HepG2 (cell line): ENCODE data around the gene EBP. TPM values are rescaled to one million over a fixed set of nuclear protein-coding genes. Genes with fewer than 3 reads are reported as not detected.

Experiments used
- CAMTA2 ChIP-seq: sonication (generic); formaldehyde crosslinking; IDR thresholded peaks from 2 replicates; pipeline ENCODE4 v1.4.0; 2020; ENCODE audit warnings: mild to moderate bottlenecking, missing genetic modification reagents, borderline replicate concordance
- ELF1 ChIP-seq: sonication (generic); formaldehyde crosslinking; IDR thresholded peaks from 2 replicates; pipeline ENCODE4 v1.4.0; 2020; ENCODE audit warnings: missing genetic modification reagents
- FLYWCH1 ChIP-seq: sonication (generic); formaldehyde crosslinking; IDR thresholded peaks from 2 replicates; pipeline ENCODE4 v1.8.1; 2023; ENCODE audit warnings: mild to moderate bottlenecking, missing genetic modification reagents
- HES4 ChIP-seq: sonication (generic); formaldehyde crosslinking; IDR thresholded peaks from 2 replicates; pipeline ENCODE4 v1.9.0; 2021; ENCODE audit warnings: mild to moderate bottlenecking, missing genetic modification reagents, borderline replicate concordance
- KLF12 ChIP-seq: sonication (generic); formaldehyde crosslinking; IDR thresholded peaks from 2 replicates; pipeline ENCODE4 v1.4.0; 2020; ENCODE audit warnings: missing genetic modification reagents, borderline replicate concordance
- KLF16 ChIP-seq, 2 experiments: sonication (generic) in 1 of 2; formaldehyde crosslinking in 1 of 2; IDR thresholded peaks; 2 replicates each; pipeline versions ENCODE4 v1.6.1 to v1.8.0; 2016 to 2023; ENCODE audit warnings: missing genetic modification reagents in 2 of 2, missing compliant biosample characterization in 1 of 2
- MNT ChIP-seq: fragments of 450-650 bp; IDR thresholded peaks from 2 replicates; pipeline ENCODE4 v1.6.1; 2016
- MTF1 ChIP-seq: sonication (generic); formaldehyde crosslinking; IDR thresholded peaks from 2 replicates; pipeline ENCODE4 v1.5.0; 2020; ENCODE audit warnings: missing genetic modification reagents
- ZBTB7B ChIP-seq: sonication (generic); formaldehyde crosslinking; IDR thresholded peaks from 2 replicates; pipeline ENCODE4 v1.4.0; 2020; ENCODE audit warnings: missing genetic modification reagents
- ZNF276 ChIP-seq: sonication (generic); formaldehyde crosslinking; IDR thresholded peaks from 2 replicates; pipeline ENCODE4 v1.4.0; 2020; ENCODE audit warnings: mild to moderate bottlenecking, low read depth, missing genetic modification reagents
- ZNF362 ChIP-seq: sonication (generic); formaldehyde crosslinking; IDR thresholded peaks from 2 replicates; pipeline ENCODE4 v1.4.0; 2020; ENCODE audit warnings: missing genetic modification reagents, mild to moderate bottlenecking, borderline replicate concordance
- ZNF501 ChIP-seq: sonication (generic); formaldehyde crosslinking; IDR thresholded peaks from 2 replicates; pipeline ENCODE4 v1.5.1; 2020; ENCODE audit warnings: mild to moderate bottlenecking, moderate library complexity, missing genetic modification reagents
- ZNF563 ChIP-seq: sonication (generic); formaldehyde crosslinking; IDR thresholded peaks from 2 replicates; pipeline ENCODE4 v1.8.0; 2022; ENCODE audit warnings: mild to moderate bottlenecking, moderate library complexity, missing genetic modification reagents
- ZNF589 ChIP-seq: sonication (generic); formaldehyde crosslinking; conservative IDR thresholded peaks from 2 replicates; pipeline ENCODE4 v1.8.0; 2022; ENCODE audit warnings: mild to moderate bottlenecking, moderate library complexity, missing genetic modification reagents
- ZNF652 ChIP-seq: IDR thresholded peaks from 2 replicates; pipeline ENCODE4 v1.6.1; 2016; ENCODE audit warnings: low read depth, borderline replicate concordance
- ZNF746 ChIP-seq: sonication (generic); formaldehyde crosslinking; IDR thresholded peaks from 2 replicates; pipeline ENCODE4 v1.8.0; 2022; ENCODE audit warnings: mild to moderate bottlenecking, missing genetic modification reagents
- polyA plus RNA-seq, 8 experiments: library from polyadenylated mRNA; depleted of rRNA in 3 of 8; stranded (reverse) in 7 of 8; unstranded in 1 of 8; fragments of >200 nt; fragmentation: Illumina TruSeq in 4 of 8; extraction: Trizol in 4 of 8; gene quantifications; 2 replicates each; pipeline versions ENCODE4 v1.2.1 to v1.2.3, GENCODE V29; 2011 to 2016; ENCODE audit warnings: low read depth in 4 of 8, missing spikeins in 1 of 8, mixed read lengths in 1 of 8; ENCODE audit not compliant: insufficient read depth in 1 of 8
- total RNA-seq, 5 experiments: library from RNA; depleted of rRNA; stranded (reverse); fragments of >200 nt; fragmentation: Illumina TruSeq; extraction: Trizol; gene quantifications; 2 replicates each; pipeline ENCODE4 v1.2.3, GENCODE V29; 2016; ENCODE audit warnings: low read depth in 1 of 5
- TF ChIP-seq, protein P1 (sequence below): sonication (generic); formaldehyde crosslinking; IDR thresholded peaks from 2 replicates; pipeline ENCODE4 v1.5.0; 2020; ENCODE audit warnings: mild to moderate bottlenecking, missing genetic modification reagents, borderline replicate concordance
- TF ChIP-seq, protein P2 (sequence below): sonication (generic); formaldehyde crosslinking; IDR thresholded peaks from 2 replicates; pipeline ENCODE4 v1.8.1; 2023; ENCODE audit warnings: missing genetic modification reagents, mild to moderate bottlenecking, borderline replicate concordance

EBP gene
- total and polyA plus RNA-seq, 2 of the 13 experiments (the other 11 are each of a cell fraction or from before 2014, with no cell fraction given) = 106 to 260 TPM

GRCh38 chrX:48505481-48505880 is 16.1 kb upstream of the EBP start (continued):
- TF ChIP-seq ZNF501 (no peak), KLF16 (CRISPR knock-in tag; IDR thresholded peaks at IDR 0.05) (no peak), HES4 (CRISPR knock-in tag) (no peak), ZNF563 (CRISPR knock-in tag) (no peak), FLYWCH1 (CRISPR knock-in tag) (no peak), ELF1 (CRISPR knock-in tag) (no peak), MNT (no peak), ZBTB7B (CRISPR knock-in tag) (0 out of 2 replicates have a peak, but pooled peaks have one; percentile 32), MTF1 (CRISPR knock-in tag) (no peak), ZNF652 (CRISPR knock-in tag) (no peak), ZNF589 (no peak), CAMTA2 (CRISPR knock-in tag) (no peak), ZNF276 (CRISPR knock-in tag) (no peak), ZNF746 (CRISPR knock-in tag) (no peak), KLF12 (CRISPR knock-in tag) (no peak), ZNF362 (CRISPR knock-in tag) (peak; percentile 73; the same call in 1 of the 2 replicates)
- TF ChIP-seq, protein P1, sequence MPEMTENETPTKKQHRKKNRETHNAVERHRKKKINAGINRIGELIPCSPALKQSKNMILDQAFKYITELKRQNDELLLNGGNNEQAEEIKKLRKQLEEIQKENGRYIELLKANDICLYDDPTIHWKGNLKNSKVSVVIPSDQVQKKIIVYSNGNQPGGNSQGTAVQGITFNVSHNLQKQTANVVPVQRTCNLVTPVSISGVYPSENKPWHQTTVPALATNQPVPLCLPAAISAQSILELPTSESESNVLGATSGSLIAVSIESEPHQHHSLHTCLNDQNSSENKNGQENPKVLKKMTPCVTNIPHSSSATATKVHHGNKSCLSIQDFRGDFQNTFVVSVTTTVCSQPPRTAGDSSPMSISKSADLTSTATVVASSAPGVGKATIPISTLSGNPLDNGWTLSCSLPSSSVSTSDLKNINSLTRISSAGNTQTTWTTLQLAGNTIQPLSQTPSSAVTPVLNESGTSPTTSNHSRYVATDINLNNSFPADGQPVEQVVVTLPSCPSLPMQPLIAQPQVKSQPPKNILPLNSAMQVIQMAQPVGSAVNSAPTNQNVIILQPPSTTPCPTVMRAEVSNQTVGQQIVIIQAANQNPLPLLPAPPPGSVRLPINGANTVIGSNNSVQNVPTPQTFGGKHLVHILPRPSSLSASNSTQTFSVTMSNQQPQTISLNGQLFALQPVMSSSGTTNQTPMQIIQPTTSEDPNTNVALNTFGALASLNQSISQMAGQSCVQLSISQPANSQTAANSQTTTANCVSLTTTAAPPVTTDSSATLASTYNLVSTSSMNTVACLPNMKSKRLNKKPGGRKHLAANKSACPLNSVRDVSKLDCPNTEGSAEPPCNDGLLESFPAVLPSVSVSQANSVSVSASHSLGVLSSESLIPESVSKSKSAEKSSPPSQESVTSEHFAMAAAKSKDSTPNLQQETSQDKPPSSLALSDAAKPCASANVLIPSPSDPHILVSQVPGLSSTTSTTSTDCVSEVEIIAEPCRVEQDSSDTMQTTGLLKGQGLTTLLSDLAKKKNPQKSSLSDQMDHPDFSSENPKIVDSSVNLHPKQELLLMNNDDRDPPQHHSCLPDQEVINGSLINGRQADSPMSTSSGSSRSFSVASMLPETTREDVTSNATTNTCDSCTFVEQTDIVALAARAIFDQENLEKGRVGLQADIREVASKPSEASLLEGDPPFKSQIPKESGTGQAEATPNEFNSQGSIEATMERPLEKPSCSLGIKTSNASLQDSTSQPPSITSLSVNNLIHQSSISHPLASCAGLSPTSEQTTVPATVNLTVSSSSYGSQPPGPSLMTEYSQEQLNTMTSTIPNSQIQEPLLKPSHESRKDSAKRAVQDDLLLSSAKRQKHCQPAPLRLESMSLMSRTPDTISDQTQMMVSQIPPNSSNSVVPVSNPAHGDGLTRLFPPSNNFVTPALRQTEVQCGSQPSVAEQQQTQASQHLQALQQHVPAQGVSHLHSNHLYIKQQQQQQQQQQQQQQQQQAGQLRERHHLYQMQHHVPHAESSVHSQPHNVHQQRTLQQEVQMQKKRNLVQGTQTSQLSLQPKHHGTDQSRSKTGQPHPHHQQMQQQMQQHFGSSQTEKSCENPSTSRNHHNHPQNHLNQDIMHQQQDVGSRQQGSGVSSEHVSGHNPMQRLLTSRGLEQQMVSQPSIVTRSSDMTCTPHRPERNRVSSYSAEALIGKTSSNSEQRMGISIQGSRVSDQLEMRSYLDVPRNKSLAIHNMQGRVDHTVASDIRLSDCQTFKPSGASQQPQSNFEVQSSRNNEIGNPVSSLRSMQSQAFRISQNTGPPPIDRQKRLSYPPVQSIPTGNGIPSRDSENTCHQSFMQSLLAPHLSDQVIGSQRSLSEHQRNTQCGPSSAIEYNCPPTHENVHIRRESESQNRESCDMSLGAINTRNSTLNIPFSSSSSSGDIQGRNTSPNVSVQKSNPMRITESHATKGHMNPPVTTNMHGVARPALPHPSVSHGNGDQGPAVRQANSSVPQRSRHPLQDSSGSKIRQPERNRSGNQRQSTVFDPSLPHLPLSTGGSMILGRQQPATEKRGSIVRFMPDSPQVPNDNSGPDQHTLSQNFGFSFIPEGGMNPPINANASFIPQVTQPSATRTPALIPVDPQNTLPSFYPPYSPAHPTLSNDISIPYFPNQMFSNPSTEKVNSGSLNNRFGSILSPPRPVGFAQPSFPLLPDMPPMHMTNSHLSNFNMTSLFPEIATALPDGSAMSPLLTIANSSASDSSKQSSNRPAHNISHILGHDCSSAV = no peak
- TF ChIP-seq, protein P2, sequence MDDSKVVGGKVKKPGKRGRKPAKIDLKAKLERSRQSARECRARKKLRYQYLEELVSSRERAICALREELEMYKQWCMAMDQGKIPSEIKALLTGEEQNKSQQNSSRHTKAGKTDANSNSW (CRISPR knock-in tag) = no peak
